Heart left ventricle (tissue), 16 donors: Measurements from ENCODE around the gene ARV1. TPM values are rescaled to one million over a fixed set of nuclear protein-coding genes. Genes with fewer than 3 reads are reported as not detected.

ENCODE experiments used
- ATAC-seq, 4 donors: fragments of 200-7000 bp; cut with Tn5 transposase; one replicate each; pipeline ENCODE4 v1.9.1; 2020 to 2022; ENCODE audit warnings: moderate library complexity in 4 of 4, mild to moderate bottlenecking in 3 of 4, moderate number of reproducible peaks in 1 of 4
- DNase-seq, 5 donors: peaks; one replicate each; pipeline ENCODE4 v3.0.0-alpha.2; 2020
- H3K27ac ChIP-seq, 12 donors: fragments of 200-600 bp; sonication (generic) in 4 of 12; one replicate each; pipeline versions ENCODE4 v1.5.0 to v1.8.0; 2016 to 2022; ENCODE audit warnings: mild to moderate bottlenecking in 2 of 12
- H3K27me3 ChIP-seq, 9 donors: fragments of 200-600 bp; sonication (generic) in 2 of 9; one replicate each; pipeline versions ENCODE4 v1.5.1 to v1.8.0; 2016 to 2022; ENCODE audit warnings: mild to moderate bottlenecking in 3 of 9
- H3K36me3 ChIP-seq, 9 donors: fragments of 200-600 bp; sonication (generic) in 2 of 9; one replicate each; pipeline versions ENCODE4 v1.5.0 to v1.8.0; 2018 to 2022; ENCODE audit warnings: mild to moderate bottlenecking in 2 of 9
- H3K4me1 ChIP-seq, 12 donors: fragments of 200-600 bp; sonication (generic) in 4 of 12; one replicate each; pipeline versions ENCODE4 v1.5.0 to v1.8.0; 2016 to 2022; ENCODE audit warnings: mild to moderate bottlenecking in 3 of 12
- H3K4me3 ChIP-seq, 12 donors: fragments of 200-600 bp; sonication (generic) in 4 of 12; one replicate each; pipeline versions ENCODE4 v1.5.0 to v1.8.0; 2017 to 2022; ENCODE audit warnings: mild to moderate bottlenecking in 9 of 12, moderate library complexity in 4 of 12
- H3K9me3 ChIP-seq, 12 donors: fragments of 200-600 bp; sonication (generic) in 4 of 12; one replicate each; pipeline versions ENCODE4 v1.5.0 to v1.8.0; 2016 to 2022; ENCODE audit warnings: mild to moderate bottlenecking in 1 of 12
- CTCF ChIP-seq, 12 donors: fragments of 200-600 bp; sonication (generic) in 4 of 12; IDR thresholded peaks; one replicate each; pipeline versions ENCODE4 v1.5.0 to v1.8.0; 2018 to 2022; ENCODE audit warnings: antibody characterized with exemption in 12 of 12, mild to moderate bottlenecking in 5 of 12
- POLR2A ChIP-seq, 2 donors: fragments of 450-650 bp; IDR thresholded peaks; one replicate each; pipeline ENCODE4 v1.6.1; 2017; ENCODE audit warnings: antibody characterized with exemption in 2 of 2, mild to moderate bottlenecking in 2 of 2, moderate library complexity in 2 of 2
- WGBS, 4 donors: extraction: QIAGEN DNeasy Blood & Tissue Kit in 2 of 4; methylation state at CpG; one replicate each; pipeline versions ENCODE4 v1.1.5 to v1.1.7; 2013 to 2018; 5-methylcytosine and 5-hydroxymethylcytosine counted together
- intact Hi-C, 10 donors: fragments of 100-400 bp; cut with DNase I; formaldehyde crosslinking; loops; one replicate each; pipeline versions ENCODE4 v1.11.1 to v1.14.2; 2022
- polyA plus RNA-seq, 2 donors: library from polyadenylated mRNA; stranded (reverse); fragments of 200-250 nt; gene quantifications; one replicate each; pipeline ENCODE4 v1.2.3, GENCODE V29; 2013
- total RNA-seq, 9 donors: library from RNA; depleted of rRNA in 2 of 9; stranded (reverse); fragments of >200 nt in 2 of 9; fragmentation: NEBNext Ultra II Directional in 3 of 9; extraction: Animal tissue kit (Norgen Biotek cat#: 25700) in 3 of 9; gene quantifications; one replicate each; pipeline versions ENCODE4 v1.1.0 to v1.2.4, GENCODE V29; 2016 to 2023
- donor health status: ischemic (EF 13 %, LVEDD 7.1; RV severe dilation, severe dysfunction).
- donor health status: healthy with polysubstance abuse.
- donor health status: DM: no; HTN: yes; CAD: no.
- donor health status: DM: no; HTN: no; CAD: no.
- donor health status: ischemic (EF 25% LVEDD 6.9; RV normal size, moderate dysfunction).
- donor health status: ischemic (EF 25% LVEDD 5.7; RV mildly dilated, moderate dysfunction).
- donor health status: healthy.
- donor health status: DM: yes; HTN: yes; CAD: no.
- donor health status: ischemic (EF 35%, LVEDD 5.7; RV mildly dilated, moderate dysfunction).
- donor health status: nonischemic (EF 11% LVEDD 7.7; RV severe dilation, severe dysfunction).
- donor health status: DM: yes; HTN: yes; CAD: no.
- donor health status: PGD.
- donor health status: ischemic (EF 29% LVEDD 5.4; RV normal size, mild dysfunction).
- donor health status: nonischemic (EF 23%, LVEDD 6.1; RV moderate dilation, normal function).

The ARV1 gene
- total and polyA plus RNA-seq, 11 donors = 16.3 to 49.7 (median 23.0) TPM

GRCh38 chr1:231039161-231040018 is 60.5 kb downstream of the ARV1 start:
- DNase-seq (peak in 4 of 5 donors; percentile 13 to 70 (median 30)), ATAC-seq (peak in 3 of 4 donors; percentile 37 to 58 (median 50))
- Histone ChIP-seq H3K27me3 (peaks cover 0 to 27% (median 4%) of the 10 kb centered on the region in 9 donors), H3K4me3 (peak overlapping the region; percentile 60 to 95 (median 76)), H3K4me1 (peaks cover 0 to 36% (median 14%) of the 10 kb centered on the region in 12 donors), H3K9me3 (peaks cover 0 to 7% (median under 1%) of the 10 kb centered on the region in 12 donors), H3K36me3 (no peaks in the 10 kb centered on the region), H3K27ac (peak overlapping the region; percentile 39 to 79 (median 71))
- intact Hi-C loops = loop anchor here in 1 of 10 donors (5.0 kb wide), 1 partner anchor 53 kb away; no protein-coding TSS in a partner anchor
- TF ChIP-seq CTCF (IDR thresholded peaks at IDR 0.05) (no peak), POLR2A (IDR thresholded peaks at IDR 0.05) (no peak)
- WGBS, 4 donors = 1% methylated on average over 24 to 91 of the region's 91 CpGs

GRCh38 chr1:231040019-231040799 is 61.3 kb downstream of the ARV1 start, which contains the start of gene FAM89A:
FAM89A (minus strand) TSS chr1:231040254; CDS start chr1:231040211, 43 bp downstream.
- Histone ChIP-seq H3K27ac (peak within 1 kb of the TSS; percentile 39 to 79 (median 71)), H3K4me1 (peaks cover 0 to 36% (median 14%) of the 10 kb centered on the region in 12 donors), H3K27me3 (peaks cover 0 to 27% (median 4%) of the 10 kb centered on the region in 9 donors), H3K4me3 (peak within 1 kb of the TSS; percentile 60 to 95 (median 76)), H3K36me3 (no peaks in the 10 kb centered on the region), H3K9me3 (peaks cover 0 to 12% (median 5%) of the 10 kb centered on the region in 12 donors)
- WGBS, 4 donors = 2 to 4% (median 2%) methylated on average over 48 to 82 of the region's 82 CpGs
- TF ChIP-seq CTCF (IDR thresholded peaks at IDR 0.05) (no peak), POLR2A (IDR thresholded peaks at IDR 0.05) (peak in 1 of 2 donors; percentile 21)
- intact Hi-C loops = no loop called here
- peak; percentile 47 to 88 (median 79) for ATAC-seq
- DNase-seq = peak; percentile 59 to 81 (median 68)

GRCh38 chr1:231040800-231041718 is 62.2 kb downstream of the ARV1 start:
- TF ChIP-seq CTCF (IDR thresholded peaks at IDR 0.05) (no peak), POLR2A (IDR thresholded peaks at IDR 0.05) (no peak)
- WGBS, 4 donors = 7 to 13% (median 10%) methylated on average over 21 to 37 of the region's 37 CpGs
- H3K27ac ChIP-seq = peak overlapping the region in 8 of 12 donors; percentile 18 to 66 (median 30)
- H3K27me3 ChIP-seq = peaks cover 0 to 27% (median 4%) of the 10 kb centered on the region in 9 donors
- ATAC-seq (peak in 3 of 4 donors; percentile 10 to 19 (median 12)), DNase-seq (no peak)
- H3K9me3 ChIP-seq = peaks cover 0 to 12% (median 5%) of the 10 kb centered on the region in 12 donors
- peak overlapping the region in 11 of 12 donors; percentile 60 to 95 (median 79) for H3K4me3 ChIP-seq
- peaks cover 0 to 32% (median 14%) of the 10 kb centered on the region in 12 donors for H3K4me1 ChIP-seq
- H3K36me3 ChIP-seq = no peaks in the 10 kb centered on the region
- intact Hi-C loops = no loop called here
